ENCODE results near the gene ABHD6. TPM values are rescaled to one million over a fixed set of nuclear protein-coding genes. Genes with fewer than 3 reads are reported as not detected.
A peak's percentile ranks its signal among the peaks of the same experiment; 100 is the strongest.

Gene ABHD6
- total and polyA plus RNA-seq, 11 donors: 2.9 to 14.6 (median 6.9) TPM

DNA sequence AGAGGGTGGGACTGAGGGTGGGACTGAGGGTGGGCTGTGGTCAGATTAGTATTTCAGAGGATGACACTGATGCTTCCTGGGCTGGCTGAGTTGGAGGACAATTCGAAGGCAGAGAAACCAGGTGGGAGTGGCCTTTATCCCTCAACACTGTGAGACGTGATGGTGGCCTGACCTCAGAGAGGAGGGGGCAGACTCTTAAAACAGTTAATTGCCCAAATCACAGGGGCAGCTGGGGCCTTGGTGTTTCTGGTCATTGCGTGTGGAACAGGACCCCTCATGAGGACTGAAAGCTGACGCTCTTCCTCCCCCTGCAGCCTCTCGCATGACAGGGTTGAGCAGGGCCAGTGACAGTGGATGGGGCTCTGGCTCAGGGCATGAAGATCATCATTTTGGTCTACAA, 45.5 kb upstream of the ABHD6 start:
- WGBS, 4 donors: 87 to 91% (median 90%) methylated on average over 5 of the region's 5 CpGs
- H3K27ac ChIP-seq: no peak overlapping the region
- TF ChIP-seq POLR2A (IDR thresholded peaks at IDR 0.05): no peak
- H3K27me3 ChIP-seq: no peaks in the 10 kb centered on the region
- peaks cover 0 to 20% (median 13%) of the 10 kb centered on the region in 12 donors for H3K4me1 ChIP-seq
- intact Hi-C loops (cut with DNase I): no loop called here
- H3K9me3 ChIP-seq: no peaks in the 10 kb centered on the region
- DNase-seq (no peak), ATAC-seq (no peak)
- H3K4me3 ChIP-seq: no peak overlapping the region
- H3K36me3 ChIP-seq: no peaks in the 10 kb centered on the region

- no peak for ATAC-seq
- no peak overlapping the region for H3K27ac ChIP-seq
- DNase-seq: no peak
- TF ChIP-seq, protein P1, sequence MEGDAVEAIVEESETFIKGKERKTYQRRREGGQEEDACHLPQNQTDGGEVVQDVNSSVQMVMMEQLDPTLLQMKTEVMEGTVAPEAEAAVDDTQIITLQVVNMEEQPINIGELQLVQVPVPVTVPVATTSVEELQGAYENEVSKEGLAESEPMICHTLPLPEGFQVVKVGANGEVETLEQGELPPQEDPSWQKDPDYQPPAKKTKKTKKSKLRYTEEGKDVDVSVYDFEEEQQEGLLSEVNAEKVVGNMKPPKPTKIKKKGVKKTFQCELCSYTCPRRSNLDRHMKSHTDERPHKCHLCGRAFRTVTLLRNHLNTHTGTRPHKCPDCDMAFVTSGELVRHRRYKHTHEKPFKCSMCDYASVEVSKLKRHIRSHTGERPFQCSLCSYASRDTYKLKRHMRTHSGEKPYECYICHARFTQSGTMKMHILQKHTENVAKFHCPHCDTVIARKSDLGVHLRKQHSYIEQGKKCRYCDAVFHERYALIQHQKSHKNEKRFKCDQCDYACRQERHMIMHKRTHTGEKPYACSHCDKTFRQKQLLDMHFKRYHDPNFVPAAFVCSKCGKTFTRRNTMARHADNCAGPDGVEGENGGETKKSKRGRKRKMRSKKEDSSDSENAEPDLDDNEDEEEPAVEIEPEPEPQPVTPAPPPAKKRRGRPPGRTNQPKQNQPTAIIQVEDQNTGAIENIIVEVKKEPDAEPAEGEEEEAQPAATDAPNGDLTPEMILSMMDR (IDR thresholded peaks at IDR 0.05): no peak
- TF ChIP-seq POLR2A (IDR thresholded peaks at IDR 0.05): no peak
- no peak overlapping the region for H3K4me3 ChIP-seq
- 88 to 97% (median 94%) methylated on average over 12 of the region's 12 CpGs for WGBS, 4 donors
- no peaks in the 10 kb centered on the region for H3K27me3 ChIP-seq
- H3K9me3 ChIP-seq: no peaks in the 10 kb centered on the region
- intact Hi-C loops (cut with DNase I): no loop called here
- H3K36me3 ChIP-seq: no peaks in the 10 kb centered on the region
- peaks cover 0 to 20% (median 8%) of the 10 kb centered on the region in 12 donors for H3K4me1 ChIP-seq
Observed at GRCh38 chr3:58193682-58194407, 43.7 kb upstream of the ABHD6 start.

- peaks cover 0 to 7% (median 0%) of the 10 kb centered on the region in 12 donors for H3K9me3 ChIP-seq
- peaks cover 0 to 32% (median 14%) of the 10 kb centered on the region in 12 donors for H3K4me1 ChIP-seq
- no peaks in the 10 kb centered on the region for H3K27me3 ChIP-seq
- intact Hi-C loops (cut with DNase I): no loop called here
- H3K36me3 ChIP-seq: no peaks in the 10 kb centered on the region
- 91 to 97% (median 96%) methylated on average over 10 of the region's 10 CpGs for WGBS, 4 donors
- TF ChIP-seq POLR2A (IDR thresholded peaks at IDR 0.05): no peak
- TF ChIP-seq, protein P1 (IDR thresholded peaks at IDR 0.05): no peak
- peak overlapping the region in 8 of 12 donors; percentile 34 to 80 (median 62) for H3K27ac ChIP-seq
- DNase-seq: no peak
- no peak overlapping the region for H3K4me3 ChIP-seq
- no peak for ATAC-seq
Observed at GRCh38 chr3:58197588-58197987, 40.0 kb upstream of the ABHD6 start.

DNA sequence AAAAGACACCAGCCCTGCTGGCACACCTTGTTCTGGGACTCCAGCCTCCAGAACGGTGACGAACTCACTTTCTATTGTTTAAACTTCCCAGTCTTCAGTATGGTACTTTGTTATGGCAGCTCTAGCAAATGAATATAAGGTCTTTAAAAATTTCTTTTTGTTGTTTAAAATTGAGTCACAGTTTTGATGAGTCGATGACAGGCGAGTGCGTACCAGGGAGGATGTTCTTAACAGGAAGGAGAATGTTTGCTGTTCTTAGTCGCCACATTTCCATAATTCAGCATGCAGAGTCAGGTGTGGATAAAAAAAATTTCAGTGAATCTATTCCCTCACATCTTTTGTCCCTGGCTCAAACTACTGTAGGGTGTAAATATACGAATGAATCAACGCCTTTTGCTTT, 39.2 kb upstream of the ABHD6 start:
- TF ChIP-seq POLR2A (IDR thresholded peaks at IDR 0.05): no peak
- TF ChIP-seq, protein P1 (IDR thresholded peaks at IDR 0.05): no peak
- 63 to 76% (median 72%) methylated on average over 8 of the region's 8 CpGs for WGBS, 4 donors
- H3K27ac ChIP-seq: peak overlapping the region; percentile 20 to 80 (median 46)

More for the DNA sequence above, 39.2 kb upstream of the ABHD6 start:
- Histone ChIP-seq H3K9me3 (peaks cover 0 to 7% (median 0%) of the 10 kb centered on the region in 12 donors), H3K4me3 (no peak overlapping the region), H3K27me3 (no peaks in the 10 kb centered on the region), H3K4me1 (peaks cover 0 to 32% (median 14%) of the 10 kb centered on the region in 12 donors), H3K36me3 (no peaks in the 10 kb centered on the region)
- peak in 1 of 5 donors; percentile 0 for DNase-seq
- intact Hi-C loops (cut with DNase I): no loop called here
- ATAC-seq: no peak
